DMS153 treated with DMSO at 0.1 percent for 48 hours (cell line): ENCODE measurements around the gene KIAA0513.

Experiments used
- DNase-seq: peaks from one replicate; lab custom pipeline; 2025; ENCODE audit not compliant: unreplicated experiment; lab: John Stamatoyannopoulos, UW

Gene KIAA0513, protein sequence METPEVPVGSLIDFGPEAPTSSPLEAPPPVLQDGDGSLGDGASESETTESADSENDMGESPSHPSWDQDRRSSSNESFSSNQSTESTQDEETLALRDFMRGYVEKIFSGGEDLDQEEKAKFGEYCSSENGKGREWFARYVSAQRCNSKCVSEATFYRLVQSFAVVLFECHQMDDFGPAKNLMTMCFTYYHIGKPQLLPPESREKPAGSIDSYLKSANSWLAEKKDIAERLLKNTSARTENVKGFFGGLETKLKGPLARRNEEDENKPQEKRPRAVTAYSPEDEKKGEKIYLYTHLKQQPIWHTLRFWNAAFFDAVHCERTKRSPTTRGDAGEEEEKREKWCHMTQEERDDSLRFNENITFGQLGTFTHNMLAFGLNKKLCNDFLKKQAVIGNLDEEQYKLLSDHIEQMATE

DNA sequence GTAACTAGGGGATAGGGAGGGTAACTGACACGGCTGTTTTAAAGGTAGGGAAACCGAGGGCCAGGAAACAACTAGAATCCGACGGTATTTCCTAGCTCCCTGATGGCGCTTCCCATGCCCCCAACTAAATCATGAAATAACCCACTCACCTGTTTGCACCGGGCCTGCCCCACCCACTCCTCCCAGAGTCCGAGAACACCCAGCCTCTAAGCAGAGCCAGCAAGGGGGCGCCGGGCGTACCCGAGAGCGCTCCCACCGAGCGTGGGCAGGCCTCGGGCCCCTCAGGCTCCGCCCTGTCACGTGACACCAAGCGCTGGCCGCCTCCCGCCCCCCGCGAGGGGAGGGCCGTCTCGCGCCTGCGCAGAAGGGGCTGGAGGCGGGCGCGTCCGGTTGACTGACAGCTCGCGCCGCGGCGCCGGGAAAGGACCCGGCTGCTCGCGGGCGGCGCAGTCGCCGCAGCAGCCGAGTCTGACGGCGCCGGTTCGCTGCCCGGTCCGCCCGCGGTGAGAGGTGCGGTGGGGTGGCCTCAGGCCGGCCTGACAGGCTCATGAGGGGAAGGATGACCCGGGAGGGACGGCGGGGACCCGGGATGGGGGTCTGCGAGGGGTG is at the start of gene KIAA0513:
TSS of gene KIAA0513 (plus strand) at position 447 of the 609 bp plus-strand sequence. CDS start 39,277 bp downstream, outside the sequence.
- DNase-seq: peak; percentile 76

DNA sequence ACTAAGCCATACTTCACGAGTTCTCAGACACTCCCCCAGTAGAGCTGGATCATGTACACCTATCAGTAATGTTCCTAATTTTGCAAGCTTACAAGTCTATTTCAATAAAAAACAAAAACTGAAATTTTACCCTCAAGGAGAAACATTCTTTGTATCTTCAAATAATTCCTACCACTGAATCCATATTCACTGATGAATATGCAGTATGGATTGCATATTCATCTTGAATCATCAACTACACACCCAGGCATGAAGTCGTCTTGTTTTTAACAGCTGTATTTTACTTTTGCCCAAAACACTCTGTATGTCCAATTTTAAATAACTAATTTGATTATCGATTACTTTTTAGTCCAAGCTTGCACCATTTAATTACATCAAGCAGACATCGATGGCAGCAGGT is 48.1 kb upstream of the KIAA0513 start:
- DNase-seq: no peak

DNA sequence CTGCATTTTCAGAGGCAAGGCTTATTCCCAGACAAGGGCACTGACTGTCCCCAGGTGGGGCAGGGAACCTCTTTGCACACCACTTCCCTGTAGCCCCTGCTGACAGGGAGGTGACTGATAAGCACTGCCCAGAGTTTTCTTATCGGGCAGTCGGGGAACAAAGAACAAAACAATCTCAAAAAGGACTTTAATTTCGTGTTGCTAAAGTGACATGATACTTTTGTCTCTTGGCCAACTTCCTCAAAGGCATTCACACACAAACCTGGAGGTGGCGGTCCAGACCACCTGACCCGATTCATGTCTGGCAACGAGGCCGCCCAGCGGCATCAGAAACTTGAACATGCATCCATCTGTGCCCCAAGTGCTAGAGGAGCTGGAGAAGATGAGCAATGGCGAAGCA is 45.2 kb upstream of the KIAA0513 start:
- DNase-seq: no peak

DNA sequence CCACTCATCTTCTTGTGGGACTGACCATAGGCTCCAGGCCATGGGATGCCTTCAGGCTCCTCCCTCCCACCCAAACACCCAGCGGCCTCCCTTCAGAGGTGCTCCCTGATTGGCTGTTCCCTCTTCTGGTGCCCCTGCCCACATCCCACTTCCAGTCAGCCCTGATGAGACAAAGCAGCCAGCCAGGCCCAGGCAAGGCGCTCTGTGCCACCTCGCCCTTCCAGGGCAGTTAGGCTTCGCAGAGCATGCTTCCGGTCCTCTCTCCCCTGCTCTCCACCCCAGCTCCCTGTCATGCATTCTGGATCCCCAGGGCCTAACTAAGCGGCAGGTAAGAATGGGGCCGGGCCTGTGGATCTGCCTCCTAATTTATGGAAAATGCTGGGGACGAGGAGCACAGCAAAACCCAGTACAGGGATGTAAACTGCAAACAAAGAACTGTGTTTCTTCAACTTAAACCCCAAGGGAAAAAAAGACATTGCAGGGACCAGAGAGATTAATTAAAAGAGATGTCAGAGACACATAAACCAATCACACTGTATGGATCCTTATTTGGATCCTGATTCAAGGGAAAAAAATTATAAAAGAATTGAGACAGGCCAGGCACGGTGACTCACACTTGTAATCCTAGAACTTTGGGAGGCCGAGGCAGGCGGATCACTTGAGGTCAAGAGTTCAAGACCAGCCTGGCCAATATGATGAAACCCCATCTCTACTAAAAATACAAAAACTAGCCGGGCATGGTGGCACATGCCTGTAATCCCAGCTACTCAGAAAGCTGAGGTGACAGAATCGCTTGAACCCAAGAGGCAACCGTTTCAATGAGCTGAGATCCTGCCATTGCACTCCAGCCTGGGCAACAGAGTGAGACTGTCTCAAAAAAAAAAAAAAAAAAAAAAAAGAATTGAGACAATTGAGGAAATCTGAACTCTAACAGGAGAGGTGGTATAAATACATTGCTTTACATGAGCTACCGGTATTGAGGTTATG is 42.2 kb upstream of the KIAA0513 start:
- no peak for DNase-seq

DNA sequence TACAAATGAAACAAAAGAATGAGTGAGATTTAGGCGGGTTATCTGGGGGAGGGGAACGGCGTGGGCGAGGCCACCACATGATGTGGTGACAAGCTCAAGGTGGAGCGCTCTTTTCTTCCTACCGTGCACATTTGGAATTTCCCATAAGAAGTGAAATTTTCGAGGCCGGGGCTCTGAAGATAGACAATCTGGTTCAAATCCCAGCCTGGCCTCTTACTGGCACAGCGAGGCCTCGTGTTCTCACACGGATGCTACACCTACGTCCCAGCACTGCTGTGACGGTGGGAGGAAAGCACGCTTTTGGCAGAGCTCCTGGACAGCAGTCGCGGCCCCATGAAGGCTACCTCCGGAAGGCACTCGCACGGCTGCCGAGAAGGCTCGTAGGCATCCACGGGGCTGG is 41.5 kb upstream of the KIAA0513 start:
- no peak for DNase-seq

DNA sequence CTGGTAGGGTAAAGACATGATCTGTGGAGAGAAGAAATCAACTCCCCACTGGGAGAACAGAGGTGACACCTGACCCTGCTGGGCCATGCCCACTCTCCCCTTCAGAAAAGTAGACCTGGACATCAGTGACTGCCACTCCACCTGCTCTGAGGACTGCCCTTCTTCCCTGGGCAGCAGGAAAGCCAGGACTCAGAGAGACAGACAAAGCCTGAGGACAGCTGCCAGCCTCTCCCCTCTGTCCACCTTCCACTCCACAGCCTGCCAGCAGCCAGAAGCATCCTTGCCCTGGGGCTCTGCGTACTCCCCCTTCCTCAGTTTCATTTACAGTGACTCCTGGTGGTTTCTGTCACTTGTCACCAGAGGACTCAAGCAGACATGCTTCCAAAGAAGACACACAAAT is 40.7 kb upstream of the KIAA0513 start:
- DNase-seq: no peak

DNA sequence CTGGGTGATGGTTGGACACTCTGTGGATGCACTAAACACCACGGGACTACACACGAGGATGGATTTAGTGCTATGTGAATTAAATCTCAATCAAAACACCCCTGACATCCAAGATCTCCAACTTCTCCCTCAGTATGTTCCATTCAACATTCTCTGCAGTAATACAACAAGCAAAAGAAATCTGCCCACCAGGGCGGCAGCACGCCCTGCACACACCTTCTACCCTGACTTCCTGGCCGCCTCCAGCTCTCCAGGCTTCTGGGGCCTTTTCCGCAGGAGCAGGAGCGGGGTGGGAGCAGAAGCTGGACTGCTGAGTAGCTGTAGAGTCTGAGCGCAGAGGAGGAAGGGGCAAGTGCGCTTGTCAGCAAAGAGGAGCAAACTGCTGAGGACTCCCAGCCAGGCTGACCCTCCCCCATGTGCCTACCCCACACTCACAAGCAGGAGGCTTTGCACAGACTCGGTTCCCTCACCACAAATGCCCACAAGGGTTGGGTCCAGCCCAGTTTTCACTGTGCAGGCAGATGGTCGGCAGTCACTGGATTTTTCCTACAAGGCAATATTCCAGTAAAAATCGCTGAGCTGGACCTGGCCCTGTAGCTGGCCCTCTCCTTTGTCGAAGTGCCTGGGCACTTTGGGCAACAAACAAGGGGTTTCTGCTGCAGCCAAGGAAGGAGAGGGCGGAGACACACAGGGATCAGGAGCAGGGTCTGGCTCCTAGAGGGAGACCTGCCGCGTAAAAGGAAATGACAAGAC is 39.1 kb upstream of the KIAA0513 start:
- DNase-seq: no peak

DNA sequence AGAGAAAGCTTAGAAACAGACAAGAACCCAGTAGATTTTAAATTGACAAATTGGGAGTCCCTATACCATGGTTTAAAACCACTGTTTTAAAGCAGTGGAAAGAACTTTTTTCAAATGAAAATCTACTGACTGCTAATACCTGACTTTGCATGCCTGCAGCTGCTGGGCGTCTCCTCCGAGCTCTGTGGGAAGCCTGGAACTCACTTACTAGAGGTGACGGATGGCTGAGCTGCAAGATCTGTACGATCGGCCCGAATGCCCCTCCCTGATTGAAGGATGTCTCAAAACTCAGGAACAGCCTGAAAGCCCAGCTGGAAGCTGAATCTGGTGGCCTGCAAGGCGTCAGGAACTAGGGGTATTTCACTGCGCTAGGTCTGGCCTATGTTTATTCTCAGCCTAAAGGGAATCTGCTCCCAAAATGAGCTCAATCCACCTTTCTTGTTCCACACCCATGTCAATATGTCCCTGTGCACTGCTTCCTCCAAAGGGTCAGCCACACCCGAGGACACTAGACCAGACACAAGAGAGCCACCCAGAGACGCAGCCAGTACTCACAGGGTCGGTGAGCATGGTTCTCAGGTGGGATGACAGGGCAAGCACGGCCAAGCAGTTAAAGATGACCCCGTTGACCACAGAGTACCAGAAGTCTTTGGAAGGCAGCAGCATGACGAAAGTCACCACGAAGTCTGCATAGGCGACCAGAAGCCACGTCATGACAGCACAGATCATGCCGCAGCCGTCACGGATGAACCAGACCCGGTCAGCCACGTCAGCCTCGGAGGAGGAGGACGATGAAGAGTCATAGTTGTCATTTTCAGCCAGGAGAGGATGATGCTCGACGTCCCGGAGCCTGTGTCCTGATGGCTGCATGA is 37.6 kb upstream of the KIAA0513 start:
- no peak for DNase-seq

DNA sequence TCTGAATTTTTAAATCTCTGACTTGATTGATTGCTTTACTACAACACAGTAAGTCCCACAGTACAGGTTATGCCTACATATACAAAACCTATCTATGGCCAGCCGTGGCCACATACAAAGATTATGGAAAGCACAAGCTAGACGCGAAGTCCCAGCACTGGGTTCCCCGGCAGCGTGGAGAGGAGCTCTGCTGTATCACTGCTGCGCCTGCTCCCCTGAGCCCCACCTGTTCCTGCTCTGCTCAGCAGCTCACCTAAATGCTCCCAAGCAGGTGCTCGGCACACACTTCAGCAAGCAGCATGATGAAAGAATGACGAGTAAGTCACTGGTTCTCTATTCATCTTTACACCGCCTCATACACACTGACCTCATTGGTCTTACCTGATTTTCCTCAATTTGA is 36.8 kb upstream of the KIAA0513 start:
- no peak for DNase-seq

DNA sequence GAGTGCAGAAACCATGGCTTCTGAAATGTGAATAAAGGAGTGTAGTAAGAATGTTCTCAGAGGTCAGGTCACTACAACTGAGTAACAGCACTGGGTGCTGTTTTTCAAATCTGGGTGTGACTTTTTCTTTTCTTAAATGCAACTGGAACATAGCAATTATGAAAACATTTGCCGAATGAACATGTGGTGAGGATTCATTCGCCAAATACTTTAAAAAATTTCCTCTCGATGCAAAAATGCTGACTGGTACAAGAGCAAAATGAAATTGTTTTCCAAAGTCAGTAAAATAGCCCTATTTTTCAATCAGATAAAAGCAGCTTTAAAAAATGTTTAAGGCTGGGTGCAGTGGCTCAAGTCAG is 34.9 kb upstream of the KIAA0513 start:
- DNase-seq: no peak

DNA sequence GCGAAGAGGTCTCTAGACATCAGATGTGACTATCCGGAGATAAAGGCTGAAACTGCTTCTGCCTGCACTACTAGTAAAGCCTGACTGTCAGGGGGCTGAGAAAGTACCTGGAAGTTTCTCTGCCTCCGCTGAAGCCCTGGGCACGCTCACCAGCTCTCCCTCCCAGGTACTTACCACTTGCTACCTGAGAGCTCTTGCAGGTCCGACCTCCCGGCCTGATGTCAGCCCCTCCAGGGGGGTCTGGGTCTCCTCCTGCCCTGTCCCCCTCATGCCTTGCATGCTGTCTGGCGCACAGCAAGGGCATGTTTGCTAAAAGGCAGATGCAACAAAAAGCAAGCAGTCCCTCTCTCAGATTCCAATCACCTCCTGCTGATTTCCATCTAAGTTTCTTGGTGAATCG is 33.7 kb upstream of the KIAA0513 start:
- DNase-seq: no peak

DNA sequence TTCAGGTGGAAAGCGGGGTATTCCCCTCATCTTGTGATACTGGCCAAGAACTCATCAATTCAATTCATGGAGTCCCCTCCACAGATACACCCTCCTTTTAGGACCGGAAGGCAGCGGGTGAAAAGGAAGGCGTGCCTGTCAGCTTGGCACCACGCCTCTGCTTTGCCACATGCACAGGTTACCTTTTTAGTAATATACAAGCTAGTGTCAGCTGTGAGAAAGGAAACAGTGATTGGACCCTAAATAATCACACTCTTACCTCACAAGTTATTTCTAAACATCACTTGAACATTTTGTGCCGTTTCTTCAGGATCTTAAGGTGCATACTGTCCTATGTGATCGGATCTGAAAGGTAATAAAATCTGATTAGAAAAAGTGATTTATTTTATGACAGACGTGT is 31.9 kb upstream of the KIAA0513 start:
- no peak for DNase-seq

DNA sequence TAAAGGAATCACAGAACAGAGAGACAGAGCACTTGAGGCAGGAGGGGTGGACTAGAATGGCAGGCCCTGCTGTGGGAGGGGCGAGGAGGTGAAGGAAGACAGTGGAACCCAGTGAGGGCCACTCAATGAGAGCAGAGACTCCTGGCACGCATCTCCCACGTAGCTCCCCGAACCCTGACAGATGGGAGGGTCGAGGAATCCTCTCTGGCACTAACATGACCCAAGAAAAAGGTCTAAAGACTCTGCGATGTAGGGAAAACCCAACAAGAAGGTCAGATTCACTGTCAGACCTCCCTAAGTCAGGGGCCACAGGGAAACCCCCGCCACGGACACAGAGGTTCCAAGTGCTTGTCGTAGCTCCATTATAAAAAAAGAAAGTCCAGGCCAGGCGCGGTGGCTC is 31.2 kb upstream of the KIAA0513 start:
- no peak for DNase-seq

DNA sequence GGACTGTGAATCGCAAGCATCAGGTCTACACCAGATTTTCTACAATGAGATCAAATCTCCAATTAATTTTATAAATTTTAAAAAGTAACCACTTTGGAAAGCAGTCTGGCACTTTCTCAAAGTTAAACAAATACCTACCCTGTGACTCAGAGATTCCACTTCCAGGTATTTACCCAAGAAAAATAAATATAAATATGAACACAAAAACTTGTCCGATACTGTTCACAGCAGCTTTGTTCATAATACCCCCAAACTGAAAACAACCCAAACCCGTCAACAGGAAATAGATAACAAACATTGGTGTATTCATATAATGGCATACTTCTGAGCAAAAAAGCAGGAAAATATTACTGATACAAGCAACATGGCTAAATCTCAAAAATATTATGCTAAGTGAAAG is 28.4 kb upstream of the KIAA0513 start:
- DNase-seq: no peak

DNA sequence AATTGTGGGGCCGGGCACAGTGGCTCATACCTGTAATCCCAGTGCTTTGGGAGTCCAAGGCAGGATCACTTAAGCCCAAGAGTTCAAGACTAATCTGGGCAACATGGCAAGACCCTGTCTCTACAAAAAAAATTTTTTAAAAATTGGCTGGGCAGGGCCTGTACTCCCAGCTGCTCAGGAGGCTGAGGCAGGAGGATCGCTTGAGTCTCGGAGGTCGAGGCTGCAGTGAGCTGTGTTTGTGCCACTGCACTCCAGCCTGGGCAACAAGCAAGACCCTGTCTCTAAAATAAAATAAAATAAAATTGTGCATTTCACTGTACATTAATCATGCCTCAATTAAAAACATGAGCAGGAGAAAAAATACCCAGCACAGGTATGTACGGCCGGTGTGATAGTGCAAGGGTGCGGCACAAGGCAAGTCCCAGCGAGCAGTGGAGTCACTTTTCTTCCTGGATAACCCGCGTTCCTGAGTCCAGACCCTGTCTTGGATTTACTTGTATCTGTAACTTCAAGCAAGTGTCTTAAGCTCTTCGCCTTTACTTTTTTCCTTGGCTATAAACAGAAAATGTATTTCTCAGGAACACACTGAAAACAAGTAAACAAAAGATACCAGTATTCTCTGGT is 27.6 kb upstream of the KIAA0513 start:
- no peak for DNase-seq

DNA sequence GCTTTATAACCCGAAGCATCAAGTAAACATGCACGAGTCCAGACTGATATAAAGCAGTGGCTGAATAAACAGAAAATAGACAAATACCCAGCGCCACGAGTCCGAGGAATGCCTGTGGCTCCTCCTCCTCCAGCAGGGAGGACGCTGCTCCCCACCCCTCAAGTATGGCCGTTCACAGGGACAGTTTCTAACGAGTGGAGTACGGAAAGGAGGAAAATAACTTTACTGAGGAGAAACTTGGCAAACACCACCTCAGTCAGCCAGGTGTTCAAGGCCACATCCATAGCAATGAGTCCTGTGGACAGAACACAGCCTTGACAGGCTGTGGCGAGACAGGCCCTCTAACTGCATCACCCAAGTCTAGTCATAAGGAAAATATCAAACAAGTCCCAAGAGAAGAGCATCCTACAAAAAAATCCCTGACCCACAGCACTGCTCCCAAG is 25.5 kb upstream of the KIAA0513 start:
- no peak for DNase-seq

DNA sequence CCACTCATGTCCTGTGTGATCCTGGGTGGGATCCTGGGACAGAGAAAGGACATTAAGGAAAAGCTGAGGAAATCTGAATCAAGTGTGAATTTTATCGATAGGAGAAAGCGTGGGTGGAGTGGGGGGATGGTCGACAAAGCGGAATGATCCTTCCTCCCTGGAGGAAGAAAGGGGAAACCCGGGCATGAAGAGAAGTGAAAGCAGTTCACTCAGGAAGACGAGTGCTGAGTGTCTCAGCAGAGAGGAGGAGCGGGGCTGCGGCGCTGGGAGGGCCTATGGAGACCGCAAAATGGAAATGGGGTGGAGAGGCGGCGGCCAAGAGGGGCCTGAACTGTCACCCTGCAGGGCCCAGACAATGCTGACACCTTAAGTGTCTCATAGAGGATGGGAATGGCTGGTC is 25.0 kb upstream of the KIAA0513 start:
- DNase-seq: no peak

DNA sequence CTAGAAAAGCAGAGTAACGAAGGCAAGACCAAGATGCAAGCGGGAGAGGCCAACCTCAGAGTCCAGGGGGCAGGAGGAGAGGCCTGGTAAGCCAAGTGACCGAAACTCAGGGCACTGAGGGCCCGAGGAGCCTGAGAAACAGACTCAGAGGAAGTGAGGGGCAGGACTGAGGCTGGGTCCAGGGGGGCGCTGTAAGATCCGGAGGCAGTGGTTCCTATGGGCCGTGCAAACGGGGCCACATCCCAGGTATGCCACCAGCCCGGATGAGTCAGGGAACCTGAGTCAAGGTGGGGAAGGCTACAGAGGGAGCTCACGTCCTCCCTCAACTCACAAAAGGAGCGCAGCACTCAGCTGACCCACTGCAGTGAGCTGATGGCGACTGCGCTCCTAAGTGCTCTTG is 24.5 kb upstream of the KIAA0513 start:
- DNase-seq: no peak
